GM12878 (cell line): Measurements from ENCODE around the gene TFDP1. TPM values are rescaled to one million over a fixed set of nuclear protein-coding genes. Genes with fewer than 3 reads are reported as not detected.

Experiments
- ATAC-seq: fragments of 200-7000 bp; cut with Tn5 transposase; 3 replicates; pipeline ENCODE4 v1.9.1; 2020; ENCODE audit warnings: mild to moderate bottlenecking, moderate library complexity
- BruUV-seq: library from RNA; stranded (reverse); fragments of 400-500 nt; replicated peaks from 2 replicates; lab custom pipeline; 2021; lab: Mats Ljungman, UMichigan
- CTCF ChIA-PET: fragments of 300-600 bp; sonication (Branson Sonifier 250); formaldehyde crosslinking; extraction: SDS; loops from one replicate; lab custom pipeline; 2021; ENCODE audit warnings: inconsistent platforms; lab: Yijun Ruan, JAX
- POLR2A ChIA-PET: fragments of 350-600 bp; formaldehyde crosslinking; extraction: SDS; loops from one replicate; lab custom pipeline; 2021; ENCODE audit warnings: inconsistent platforms; lab: Charles Lee
- RAD21 ChIA-PET: fragments of 300-600 bp; sonication (Branson Sonifier 250); formaldehyde crosslinking; loops from one replicate; lab custom pipeline; 2023; ENCODE audit warnings: antibody characterized with exemption; ENCODE audit not compliant: unreplicated experiment; lab: Charles Lee
- SMC1A ChIA-PET: fragments of 300-600 bp; sonication (Branson Sonifier 250); formaldehyde crosslinking; loops from one replicate; lab custom pipeline; 2023; ENCODE audit not compliant: unreplicated experiment, uncharacterized antibody; lab: Charles Lee
- DNase-seq: peaks from one replicate; pipeline ENCODE4 v3.0.0-alpha.2; 2011; ENCODE audit warnings: low read depth, low spot score
- FAIRE-seq: peaks from 3 replicates; lab custom pipeline; 2011; peaks lifted over from hg19 to GRCh38; lab: Jason Lieb, UNC
- H2AFZ ChIP-seq: 2 replicates; pipeline ENCODE4 v1.6.0; 2011; ENCODE audit warnings: low read depth, low read length, control low read depth; ENCODE audit not compliant: control insufficient read depth
- H3K27ac ChIP-seq: 2 replicates; pipeline ENCODE4 v1.5.1; 2011; ENCODE audit warnings: control low read depth; ENCODE audit not compliant: control insufficient read depth, insufficient read depth
- H3K27me3 ChIP-seq, 2 experiments: replicated peaks in 1 of 2; 2 replicates each; pipeline versions ENCODE4 v1.6.0 to v1.6.1; 2011; ENCODE audit warnings: low read length in 1 of 2; ENCODE audit not compliant: control insufficient read depth in 2 of 2, insufficient read depth in 2 of 2
- H3K36me3 ChIP-seq, 2 experiments: 2 replicates each; pipeline ENCODE4 v1.5.1; 2011; ENCODE audit warnings: low read length in 1 of 2; ENCODE audit not compliant: control insufficient read depth in 2 of 2, insufficient read depth in 2 of 2
- H3K4me1 ChIP-seq: 2 replicates; pipeline ENCODE4 v1.6.1; 2011; ENCODE audit warnings: mild to moderate bottlenecking, low read length, moderate library complexity, mixed read lengths; ENCODE audit not compliant: control insufficient read depth, insufficient read depth
- H3K4me2 ChIP-seq: 2 replicates; pipeline ENCODE4 v1.6.0; 2011; ENCODE audit warnings: control low read depth; ENCODE audit not compliant: control insufficient read depth, insufficient read depth
- H3K4me3 ChIP-seq: fragments of 200-600 bp; sonication (generic); 2 replicates; pipeline ENCODE4 v1.5.1; 2016
- H3K79me2 ChIP-seq: 2 replicates; pipeline ENCODE4 v1.6.0; 2011; ENCODE audit warnings: low read length; ENCODE audit not compliant: control insufficient read depth, insufficient read depth
- H3K9ac ChIP-seq: 2 replicates; pipeline ENCODE4 v1.8.0; 2011; ENCODE audit warnings: low read length, control low read depth, mixed read lengths; ENCODE audit not compliant: control insufficient read depth, insufficient read depth
- H3K9me3 ChIP-seq: replicated peaks from 3 replicates; pipeline ENCODE4 v1.5.1; 2011; ENCODE audit warnings: mild to moderate bottlenecking, low read length; ENCODE audit not compliant: control insufficient read depth, insufficient read depth
- H4K20me1 ChIP-seq: 2 replicates; pipeline ENCODE4 v1.6.0; 2011; ENCODE audit not compliant: control insufficient read depth, insufficient read depth
- BACH1 ChIP-seq: fragments of 450-650 bp; IDR thresholded peaks from 2 replicates; pipeline ENCODE4 v1.6.1; 2017; ENCODE audit warnings: mild to moderate bottlenecking, borderline replicate concordance
- CHD2 ChIP-seq: IDR thresholded peaks from 2 replicates; pipeline ENCODE4 v1.6.1; 2011; ENCODE audit warnings: low read depth, low read length, improper control_type of control experiment, borderline replicate concordance
- ELK1 ChIP-seq: IDR thresholded peaks from 2 replicates; pipeline ENCODE4 v1.6.1; 2012; ENCODE audit warnings: low read depth, low read length, improper control_type of control experiment
- EZH2 ChIP-seq: IDR thresholded peaks from 2 replicates; pipeline ENCODE4 v1.6.1; 2012; ENCODE audit warnings: low read depth, mild to moderate bottlenecking, control low read depth, inconsistent platforms, low read length, borderline replicate concordance; ENCODE audit not compliant: control insufficient read depth
- HDAC2 ChIP-seq: fragments of 200-600 bp; sonication (generic); IDR thresholded peaks from 2 replicates; pipeline ENCODE4 v1.6.1; 2017
- MAX ChIP-seq: IDR thresholded peaks from 2 replicates; pipeline ENCODE4 v1.6.1; 2012; ENCODE audit warnings: low read depth, low read length, improper control_type of control experiment
- MTA2 ChIP-seq: fragments of 450-650 bp; IDR thresholded peaks from 2 replicates; pipeline ENCODE4 v1.6.1; 2016; ENCODE audit warnings: low read depth, mild to moderate bottlenecking, moderate library complexity
- NR2C1 ChIP-seq: fragments of 450-650 bp; IDR thresholded peaks from 2 replicates; pipeline ENCODE4 v1.6.1; 2017; ENCODE audit warnings: antibody characterized with exemption, mild to moderate bottlenecking, moderate library complexity
- PML ChIP-seq: IDR thresholded peaks from 2 replicates; pipeline ENCODE4 v1.6.1; 2012; ENCODE audit warnings: low read length, inconsistent platforms
- POLR2A ChIP-seq: IDR thresholded peaks from 2 replicates; pipeline ENCODE4 v1.6.1; 2011; ENCODE audit warnings: low read depth, mild to moderate bottlenecking, low read length
- SKIL ChIP-seq: fragments of 450-650 bp; IDR thresholded peaks from 2 replicates; pipeline ENCODE4 v1.6.1; 2017; ENCODE audit warnings: mild to moderate bottlenecking, low read depth, inconsistent platforms; ENCODE audit not compliant: poor library complexity, severe bottlenecking
- TCF12 ChIP-seq: IDR thresholded peaks from 2 replicates; pipeline ENCODE4 v1.6.1; 2011; ENCODE audit warnings: low read depth, mild to moderate bottlenecking, low read length
- ZBTB11 ChIP-seq: fragments of 450-650 bp; formaldehyde crosslinking; IDR thresholded peaks from 2 replicates; pipeline ENCODE4 v1.5.0; 2022; ENCODE audit warnings: mild to moderate bottlenecking, missing genetic modification characterization
- ZNF687 ChIP-seq: fragments of 450-650 bp; IDR thresholded peaks from 2 replicates; pipeline ENCODE4 v1.6.1; 2017; ENCODE audit warnings: mild to moderate bottlenecking, moderate library complexity
- ZSCAN29 ChIP-seq: fragments of 450-650 bp; IDR thresholded peaks from 2 replicates; pipeline ENCODE4 v1.6.1; 2017; ENCODE audit warnings: mild to moderate bottlenecking, moderate library complexity
- WGBS: methylation state at CpG from one replicate; pipeline ENCODE4 v1.1.6; 2016; ENCODE audit warnings: low lambda C conversion rate; ENCODE audit not compliant: insufficient replicate concordance, insufficient coverage; ENCODE audit errors: missing lambda C conversion rate; 5-methylcytosine and 5-hydroxymethylcytosine counted together
- in situ Hi-C: fragments of 300-500 bp; cut with MboI; formaldehyde crosslinking; loops from 9 replicates; pipeline ENCODE4 v1.14.3; 2018; ENCODE audit warnings: mixed read lengths
- intact Hi-C: fragments of 100-400 bp; cut with micrococcal nuclease; formaldehyde crosslinking; loops from one replicate; pipeline ENCODE4 v1.14.2; 2022; ENCODE audit not compliant: unreplicated experiment
- polyA plus RNA-seq, 11 experiments: library from polyadenylated mRNA; depleted of rRNA in 4 of 11; unstranded in 6 of 11; stranded (reverse) in 5 of 11; fragments of >200 nt; fragmentation: Nextera tagmentation in 4 of 11; fragmentation: Illumina TruSeq in 1 of 11; extraction: Ambion mirVana in 4 of 11; extraction: Trizol in 1 of 11; gene quantifications; 1 replicate in 1 of 11; 2 replicates in 10 of 11; pipeline versions ENCODE4 v1.2.1 to v1.2.3, GENCODE V29; 2011 to 2016; ENCODE audit warnings: inconsistent platforms in 2 of 11, missing spikeins in 2 of 11, low read depth in 1 of 11
- total RNA-seq, 4 experiments: library from RNA; depleted of rRNA in 3 of 4; stranded (reverse); fragments of >200 nt in 3 of 4; fragmentation: Illumina TruSeq in 1 of 4; extraction: Trizol in 1 of 4; gene quantifications; 2 replicates each; pipeline versions ENCODE4 v1.2.1 to v1.2.3, GENCODE V29; 2013 to 2021

Gene TFDP1
- total and polyA plus RNA-seq, 10 of the 15 experiments (the other 5 are each of a cell fraction or from before 2014, with no cell fraction given) = 37.7 to 254 (median 119) TPM

GRCh38 chr13:113668491-113668971 is 84.0 kb downstream of the TFDP1 start:
- Histone ChIP-seq H3K9ac (no peak overlapping the region), H3K9me3 (no peaks in the 10 kb centered on the region; the same call in 2 of the 3 replicates), H4K20me1 (no peaks in the 10 kb centered on the region), H3K4me2 (no peak overlapping the region), H3K27me3 (no peaks in the 10 kb centered on the region), H3K4me1 (no peaks in the 10 kb centered on the region), H3K4me3 (no peak overlapping the region), H3K36me3 (no peaks in the 10 kb centered on the region), H2AFZ (no peak overlapping the region), H3K27ac (no peak overlapping the region), H3K79me2 (no peaks in the 10 kb centered on the region)
- DNase-seq = no peak
- no TSS peak for BruUV-seq
- 48% methylated on average over 24 of the region's 24 CpGs for WGBS
- in situ Hi-C loops = no loop called here
- POLR2A ChIA-PET = no interaction called here
- RAD21 ChIA-PET = no interaction called here
- no peak for FAIRE-seq
- CTCF ChIA-PET = no interaction called here
- SMC1A ChIA-PET = no interaction called here
- ATAC-seq = no peak
- intact Hi-C loops = no loop called here
- TF ChIP-seq ZBTB11 (CRISPR knock-in tag) = no peak
- TF ChIP-seq ELK1 = no peak
- no peak for TF ChIP-seq HDAC2
- TF ChIP-seq ZNF687 = no peak
- TF ChIP-seq BACH1 = no peak
- TF ChIP-seq MTA2 = no peak
- TF ChIP-seq CHD2 = no peak
- TF ChIP-seq POLR2A = no peak
- no peak for TF ChIP-seq PML
- TF ChIP-seq ZSCAN29 = no peak
- TF ChIP-seq TCF12 = no peak
- no peak for TF ChIP-seq SKIL
- TF ChIP-seq EZH2 = no peak
- no peak for TF ChIP-seq MAX
- TF ChIP-seq NR2C1 = no peak
